HepG2 (cell line): Measurements from ENCODE around the gene YIPF2.
"Not testable (repeated sequence)": the region's sequence is repeated elsewhere in the genome, so short reads cannot be mapped to it uniquely, and the experiment has no call there.

Experiments used
- EED ChIP-seq: sonication (generic); formaldehyde crosslinking; IDR thresholded peaks from 2 replicates; pipeline ENCODE4 v1.5.0; 2020; ENCODE audit warnings: mild to moderate bottlenecking, missing genetic modification reagents
- MBD4 ChIP-seq: IDR thresholded peaks from 2 replicates; pipeline ENCODE4 v1.6.1; 2012; ENCODE audit warnings: low read length, inconsistent platforms, borderline replicate concordance
- TF ChIP-seq, protein P1 (sequence below): sonication (generic); formaldehyde crosslinking; IDR thresholded peaks from 2 replicates; pipeline ENCODE4 v1.4.0; 2020; ENCODE audit warnings: missing genetic modification reagents

GRCh38 chr19:10941649-10942048 lies 13.2 kb upstream of the YIPF2 start:
- TF ChIP-seq, protein P1, sequence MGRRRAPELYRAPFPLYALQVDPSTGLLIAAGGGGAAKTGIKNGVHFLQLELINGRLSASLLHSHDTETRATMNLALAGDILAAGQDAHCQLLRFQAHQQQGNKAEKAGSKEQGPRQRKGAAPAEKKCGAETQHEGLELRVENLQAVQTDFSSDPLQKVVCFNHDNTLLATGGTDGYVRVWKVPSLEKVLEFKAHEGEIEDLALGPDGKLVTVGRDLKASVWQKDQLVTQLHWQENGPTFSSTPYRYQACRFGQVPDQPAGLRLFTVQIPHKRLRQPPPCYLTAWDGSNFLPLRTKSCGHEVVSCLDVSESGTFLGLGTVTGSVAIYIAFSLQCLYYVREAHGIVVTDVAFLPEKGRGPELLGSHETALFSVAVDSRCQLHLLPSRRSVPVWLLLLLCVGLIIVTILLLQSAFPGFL (CRISPR knock-in tag) = not testable (repeated sequence)
- not testable (repeated sequence) for TF ChIP-seq MBD4, EED
